GM10266 (cell line): ENCODE measurements around the gene SDF4.

Experiments
- DNase-seq: peaks from one replicate; pipeline ENCODE4 v3.0.0; 2012; ENCODE audit errors: extremely low spot score
- TF ChIP-seq, protein P1 (sequence below): IDR thresholded peaks from 2 replicates; pipeline ENCODE4 v1.5.1; 2012; ENCODE audit warnings: mild to moderate bottlenecking, low read depth; ENCODE audit not compliant: control insufficient read depth, insufficient read depth; ENCODE audit errors: missing control alignments

Gene SDF4

DNA sequence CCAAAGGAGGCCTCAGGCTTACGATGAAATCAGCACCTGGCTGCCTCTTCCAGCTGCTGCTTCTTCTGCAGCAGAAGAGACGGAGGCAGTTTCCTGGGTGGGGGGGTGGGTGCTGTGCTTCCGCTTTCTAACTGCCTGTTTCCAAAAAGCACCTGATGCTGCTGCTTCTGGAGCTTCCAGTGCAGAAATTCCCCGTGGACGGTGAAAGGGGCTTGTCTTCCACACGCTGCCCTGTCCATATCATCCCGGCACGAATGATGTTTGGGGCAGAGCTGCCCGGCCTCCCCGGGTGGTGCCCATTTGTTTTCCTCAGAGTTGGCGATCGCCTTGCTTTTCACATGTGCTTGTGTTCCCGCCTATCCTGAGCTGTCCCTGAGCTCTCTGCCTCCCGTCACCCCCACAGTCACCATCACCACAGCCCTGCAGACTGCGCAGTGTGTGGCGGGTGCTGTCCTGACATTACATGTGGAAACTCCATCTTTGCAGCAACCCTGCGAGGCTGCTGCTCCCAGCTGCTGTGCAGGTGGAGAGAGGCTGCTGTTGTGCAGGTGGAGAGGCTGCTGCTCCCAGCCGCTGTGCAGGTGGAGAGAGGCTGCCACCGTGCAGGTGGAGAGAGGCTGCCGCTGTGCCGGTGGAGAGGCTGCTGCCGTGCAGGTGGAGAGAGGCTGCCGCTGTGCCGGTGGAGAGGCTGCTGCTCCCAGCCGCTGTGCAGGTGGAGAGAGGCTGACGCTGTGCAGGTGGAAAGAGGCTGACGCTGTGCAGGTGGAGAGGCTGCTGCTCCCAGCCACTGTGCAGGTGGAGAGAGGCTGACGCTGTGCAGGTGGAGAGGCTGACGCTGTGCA is 56.4 kb downstream of the SDF4 start:
- DNase-seq: no peak
- TF ChIP-seq, protein P1, sequence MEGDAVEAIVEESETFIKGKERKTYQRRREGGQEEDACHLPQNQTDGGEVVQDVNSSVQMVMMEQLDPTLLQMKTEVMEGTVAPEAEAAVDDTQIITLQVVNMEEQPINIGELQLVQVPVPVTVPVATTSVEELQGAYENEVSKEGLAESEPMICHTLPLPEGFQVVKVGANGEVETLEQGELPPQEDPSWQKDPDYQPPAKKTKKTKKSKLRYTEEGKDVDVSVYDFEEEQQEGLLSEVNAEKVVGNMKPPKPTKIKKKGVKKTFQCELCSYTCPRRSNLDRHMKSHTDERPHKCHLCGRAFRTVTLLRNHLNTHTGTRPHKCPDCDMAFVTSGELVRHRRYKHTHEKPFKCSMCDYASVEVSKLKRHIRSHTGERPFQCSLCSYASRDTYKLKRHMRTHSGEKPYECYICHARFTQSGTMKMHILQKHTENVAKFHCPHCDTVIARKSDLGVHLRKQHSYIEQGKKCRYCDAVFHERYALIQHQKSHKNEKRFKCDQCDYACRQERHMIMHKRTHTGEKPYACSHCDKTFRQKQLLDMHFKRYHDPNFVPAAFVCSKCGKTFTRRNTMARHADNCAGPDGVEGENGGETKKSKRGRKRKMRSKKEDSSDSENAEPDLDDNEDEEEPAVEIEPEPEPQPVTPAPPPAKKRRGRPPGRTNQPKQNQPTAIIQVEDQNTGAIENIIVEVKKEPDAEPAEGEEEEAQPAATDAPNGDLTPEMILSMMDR: no peak

DNA sequence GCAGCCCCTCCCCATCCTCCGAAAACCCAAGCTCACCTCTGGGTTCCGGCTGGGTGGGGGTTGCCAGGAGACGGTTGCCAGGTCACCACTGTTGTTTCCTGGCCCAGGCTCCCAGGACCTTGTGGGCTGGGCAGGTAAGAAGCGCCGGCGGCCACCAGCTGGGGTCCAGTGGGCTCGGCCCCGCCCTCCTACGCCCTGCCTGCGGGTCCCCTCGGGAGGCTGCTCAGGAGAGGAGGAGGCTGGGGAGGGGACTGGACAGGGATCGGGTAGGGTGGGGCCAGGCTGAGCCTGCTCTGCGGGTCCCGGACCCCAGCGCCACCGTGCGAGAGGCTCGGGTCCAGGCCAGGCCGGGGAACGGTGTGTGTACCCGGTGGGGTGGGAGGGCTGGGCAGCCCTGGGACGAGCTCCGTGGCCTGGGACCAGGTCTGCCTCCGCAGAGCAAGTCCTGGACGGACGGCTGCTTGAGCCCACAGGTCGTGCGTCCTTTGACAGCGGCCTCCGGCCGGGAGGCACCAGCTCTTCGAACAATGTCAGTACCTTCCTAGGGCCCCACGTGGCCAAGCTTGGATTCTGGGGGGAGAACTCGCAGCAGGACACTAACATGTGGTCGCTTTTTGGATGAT is 57.9 kb downstream of the SDF4 start, which contains the start of gene TTLL10:
TSS of gene TTLL10 (plus strand) at position 88 of the 623 bp plus-strand sequence. CDS start 5,336 bp downstream, outside the sequence.
- TF ChIP-seq, protein P1: no peak
- no peak for DNase-seq

DNA sequence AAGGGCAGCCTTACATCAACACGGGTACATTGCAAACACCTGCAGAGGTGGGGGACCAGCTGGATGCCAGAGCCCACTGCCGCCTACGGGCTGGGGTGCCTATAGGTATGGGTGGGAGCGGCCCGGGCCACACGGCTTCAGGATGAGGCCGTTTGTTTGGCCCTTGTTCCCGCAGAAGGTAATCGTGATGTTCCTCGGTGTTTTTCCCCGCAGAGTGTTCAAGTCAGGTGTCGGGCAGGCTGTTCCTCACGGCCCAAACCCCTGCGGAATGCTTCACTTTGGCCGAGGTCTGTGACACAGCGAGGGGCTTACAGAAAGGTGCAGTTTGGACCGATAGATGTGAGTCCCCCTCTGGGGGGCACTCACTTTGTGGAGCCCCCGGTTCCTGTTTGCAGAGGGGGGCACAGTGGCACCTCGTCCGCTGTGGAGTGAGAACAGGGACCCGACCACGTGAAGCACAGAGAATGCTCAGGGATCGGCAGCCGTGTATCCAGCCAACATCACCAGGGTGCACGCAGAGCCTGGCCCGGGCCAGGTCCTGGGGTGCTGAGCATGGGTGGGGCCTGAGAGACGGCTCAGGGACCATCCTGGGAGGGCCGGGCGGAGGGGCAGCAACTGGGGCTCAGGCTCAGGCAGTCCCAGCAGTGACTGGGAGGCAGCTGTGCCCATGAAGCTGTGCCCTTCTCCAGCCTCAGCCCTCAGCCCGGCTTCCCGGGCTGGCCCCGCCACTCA is 58.6 kb downstream of the SDF4 start:
- TF ChIP-seq, protein P1: no peak
- DNase-seq: no peak

DNA sequence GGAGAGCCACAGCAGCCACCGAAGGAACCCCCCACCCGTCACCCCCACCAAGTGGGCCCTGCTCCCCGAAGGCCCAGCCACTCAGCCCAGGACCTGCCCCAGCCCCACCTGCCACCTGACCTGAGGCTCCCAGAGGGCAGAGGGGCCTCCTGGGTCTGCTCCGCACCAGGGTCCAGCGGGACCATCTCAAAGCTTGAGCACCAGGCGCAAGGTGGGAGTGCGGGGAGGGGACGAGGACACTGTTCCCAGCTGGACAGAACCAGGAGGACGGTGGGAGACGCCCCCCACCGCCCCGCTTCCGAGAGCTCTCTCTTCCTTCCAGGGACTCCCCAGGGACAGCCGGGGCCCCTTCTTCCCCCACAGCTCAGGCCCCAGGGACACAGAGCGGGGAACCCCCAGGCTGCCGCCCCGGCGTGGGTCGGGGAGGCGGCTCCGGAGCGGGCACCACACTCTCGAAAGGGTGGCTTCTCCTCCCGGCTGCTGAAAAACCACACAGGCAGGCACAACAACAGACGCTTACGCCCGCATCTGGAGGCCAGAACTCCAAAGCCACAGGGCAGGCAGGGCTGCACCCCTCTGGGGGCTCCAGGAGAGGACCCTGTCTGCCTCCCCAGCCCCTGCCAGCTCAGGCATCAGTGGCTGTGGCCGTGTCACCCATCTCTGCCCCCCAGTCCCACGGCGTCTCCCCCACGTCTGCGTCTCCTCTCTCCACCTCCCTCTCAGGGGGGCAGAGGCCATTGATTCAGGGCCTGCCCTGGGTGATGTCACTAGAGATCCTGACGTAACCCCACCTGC is 60.1 kb downstream of the SDF4 start:
- peak; percentile 74 for DNase-seq
- TF ChIP-seq, protein P1: no peak

DNA sequence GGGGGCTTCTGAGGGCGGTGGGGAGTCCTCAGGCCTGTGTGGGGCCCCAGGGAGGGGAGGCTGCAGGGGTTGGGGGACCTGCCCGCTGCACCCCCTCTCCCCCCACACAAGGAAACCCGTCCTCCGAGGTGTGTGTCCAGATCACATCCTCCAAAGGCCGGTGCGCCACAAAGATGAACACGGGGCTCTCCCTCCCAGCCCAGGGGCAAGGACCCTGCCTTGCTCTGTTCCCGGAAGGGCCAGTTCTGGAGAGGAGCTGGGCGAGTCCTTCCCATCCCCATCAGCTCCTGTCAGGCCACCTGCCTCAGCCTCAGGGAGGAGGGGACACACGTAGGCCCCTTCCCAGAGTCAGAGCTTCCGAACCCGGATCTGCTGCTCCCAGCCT is 60.6 kb downstream of the SDF4 start:
- TF ChIP-seq, protein P1: no peak
- DNase-seq: no peak

DNA sequence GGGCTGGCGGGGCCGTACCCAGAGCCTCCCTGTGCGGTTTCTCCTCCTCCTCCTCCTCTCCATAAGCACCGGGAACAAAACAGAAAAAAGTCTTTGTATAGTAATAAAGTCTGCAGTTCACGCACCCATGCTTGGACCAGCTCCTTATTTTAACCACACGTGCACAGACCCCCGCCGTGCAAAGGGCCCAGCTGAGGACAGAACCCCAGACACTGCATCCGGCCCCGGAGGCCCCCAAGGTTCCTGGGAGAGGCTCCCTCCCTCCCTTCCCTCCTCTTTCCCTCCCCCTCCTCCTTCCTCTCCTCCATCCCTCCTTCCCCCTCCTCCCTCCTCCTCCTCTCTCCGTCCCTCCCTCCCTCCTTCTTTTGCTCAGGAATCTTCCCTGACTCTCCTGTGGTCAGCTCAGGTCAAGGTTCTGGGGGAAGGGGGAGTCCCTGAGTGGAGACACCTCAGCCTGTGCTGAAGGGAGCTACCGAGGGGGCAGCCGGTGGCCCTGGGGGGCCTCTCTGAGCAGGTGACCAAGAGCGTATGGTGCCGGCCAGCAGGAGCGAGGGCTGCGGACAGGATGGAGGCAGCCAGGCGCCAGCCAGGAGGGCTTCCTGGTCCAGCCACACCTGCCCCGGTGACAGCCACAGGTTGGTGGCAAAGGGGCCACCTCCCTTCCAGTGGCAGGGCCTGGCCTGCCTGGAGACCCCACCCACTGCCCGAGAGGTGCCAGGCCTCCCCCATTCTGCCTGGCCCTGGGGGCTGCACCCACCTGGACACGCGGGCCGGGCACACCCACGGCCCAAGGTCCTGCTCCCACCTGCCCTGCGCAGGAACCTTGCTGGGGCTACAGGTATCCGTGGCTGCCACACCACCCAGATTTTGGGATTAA is 61.3 kb downstream of the SDF4 start:
- DNase-seq: no peak
- TF ChIP-seq, protein P1: no peak
